Fibroblast of the conjunctiva (primary cell): ENCODE results near the gene WRNIP1.

Experiments
- DNase-seq: peaks from one replicate; pipeline ENCODE4 v3.0.0-alpha.2; 2010; ENCODE audit warnings: low read depth

WRNIP1 gene

DNA sequence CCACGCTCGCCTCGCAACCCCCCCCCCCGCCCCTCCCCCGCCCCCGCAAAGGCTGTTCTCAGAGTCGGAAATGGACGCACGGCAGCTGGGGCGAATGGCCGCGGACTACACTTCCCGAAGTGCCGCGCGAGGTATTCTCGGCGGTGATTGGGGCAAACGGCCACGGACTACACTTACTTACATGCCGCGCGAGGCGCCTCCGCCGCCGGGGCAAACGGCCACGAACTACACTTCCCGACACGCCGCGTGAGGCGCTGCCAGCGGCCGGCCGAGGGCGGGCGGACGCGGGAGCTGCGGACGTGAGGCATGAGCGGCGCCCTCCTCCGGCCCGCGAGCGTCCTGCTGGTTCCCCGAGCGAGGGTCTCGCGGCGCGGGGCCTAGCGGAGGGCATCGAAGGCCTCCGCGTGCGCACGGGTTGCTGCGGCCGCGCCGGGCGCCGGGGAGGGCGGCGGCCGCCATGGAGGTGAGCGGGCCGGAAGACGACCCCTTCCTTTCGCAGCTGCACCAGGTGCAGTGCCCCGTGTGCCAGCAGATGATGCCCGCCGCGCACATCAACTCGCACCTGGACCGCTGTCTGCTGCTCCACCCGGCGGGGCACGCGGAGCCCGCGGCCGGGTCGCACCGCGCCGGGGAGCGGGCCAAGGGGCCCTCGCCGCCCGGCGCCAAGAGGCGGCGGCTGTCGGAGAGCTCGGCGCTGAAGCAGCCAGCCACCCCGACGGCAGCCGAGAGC, at the start of gene WRNIP1:
Gene WRNIP1 (plus strand): TSS at position 228 of the 730 bp plus-strand sequence. CDS start 230 bp downstream, at position 458.
- DNase-seq: peak; percentile 98

DNA sequence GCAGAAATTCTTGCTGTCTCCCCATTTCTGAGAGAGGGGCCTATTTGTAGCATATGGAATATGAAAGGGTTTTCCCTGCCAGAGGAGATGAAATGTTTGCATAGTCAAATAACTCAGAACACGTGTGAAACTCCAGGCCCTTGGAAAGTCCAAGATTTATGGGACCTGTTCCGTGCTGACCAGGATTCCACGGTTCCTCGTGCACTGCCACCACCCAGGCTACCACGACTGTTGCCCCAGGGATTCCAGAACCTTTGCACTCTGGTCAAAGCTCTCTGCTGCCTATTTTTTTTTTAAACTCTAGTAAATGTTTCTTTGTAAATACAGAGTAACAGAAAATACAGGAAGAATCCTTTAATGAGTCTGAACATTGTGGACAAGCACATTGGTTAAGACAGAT, 49.5 kb upstream of the WRNIP1 start:
- no peak for DNase-seq

DNA sequence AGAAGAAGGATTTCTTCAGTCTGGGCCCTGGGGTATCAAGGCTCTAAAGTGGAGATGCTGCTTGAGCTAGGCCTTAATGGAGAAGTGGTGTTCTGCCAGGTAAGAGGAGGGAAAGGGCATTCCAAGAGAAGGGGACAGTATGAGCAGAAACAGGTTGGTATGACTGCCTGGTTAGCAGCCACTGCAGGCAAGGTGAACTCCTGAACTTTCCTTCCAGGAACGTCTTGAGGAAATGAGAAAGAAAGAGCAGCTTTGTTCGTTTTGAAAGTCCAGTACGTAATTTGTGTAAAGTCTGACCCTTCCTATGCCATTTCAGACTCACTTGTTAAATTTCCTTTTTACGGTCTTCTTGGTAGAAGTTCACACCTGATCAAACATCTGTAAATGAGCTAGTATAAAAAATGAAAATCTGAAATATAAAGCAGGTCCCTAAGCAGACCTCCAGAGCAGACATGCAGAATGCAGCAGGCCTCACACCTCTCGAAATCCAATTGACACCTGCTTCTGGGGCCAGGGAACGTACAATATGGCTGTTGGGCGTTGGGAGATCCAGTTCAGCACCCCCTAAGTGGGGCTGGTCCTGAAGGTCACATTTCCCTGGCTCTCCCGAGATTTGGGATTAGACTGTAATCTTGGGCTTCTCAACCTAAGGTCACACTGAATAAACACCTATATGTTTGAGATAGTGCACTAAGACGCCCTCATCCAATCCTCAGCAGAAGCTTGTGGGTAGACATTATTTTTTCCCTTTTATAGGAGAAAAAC, 48.1 kb upstream of the WRNIP1 start:
- no peak for DNase-seq

DNA sequence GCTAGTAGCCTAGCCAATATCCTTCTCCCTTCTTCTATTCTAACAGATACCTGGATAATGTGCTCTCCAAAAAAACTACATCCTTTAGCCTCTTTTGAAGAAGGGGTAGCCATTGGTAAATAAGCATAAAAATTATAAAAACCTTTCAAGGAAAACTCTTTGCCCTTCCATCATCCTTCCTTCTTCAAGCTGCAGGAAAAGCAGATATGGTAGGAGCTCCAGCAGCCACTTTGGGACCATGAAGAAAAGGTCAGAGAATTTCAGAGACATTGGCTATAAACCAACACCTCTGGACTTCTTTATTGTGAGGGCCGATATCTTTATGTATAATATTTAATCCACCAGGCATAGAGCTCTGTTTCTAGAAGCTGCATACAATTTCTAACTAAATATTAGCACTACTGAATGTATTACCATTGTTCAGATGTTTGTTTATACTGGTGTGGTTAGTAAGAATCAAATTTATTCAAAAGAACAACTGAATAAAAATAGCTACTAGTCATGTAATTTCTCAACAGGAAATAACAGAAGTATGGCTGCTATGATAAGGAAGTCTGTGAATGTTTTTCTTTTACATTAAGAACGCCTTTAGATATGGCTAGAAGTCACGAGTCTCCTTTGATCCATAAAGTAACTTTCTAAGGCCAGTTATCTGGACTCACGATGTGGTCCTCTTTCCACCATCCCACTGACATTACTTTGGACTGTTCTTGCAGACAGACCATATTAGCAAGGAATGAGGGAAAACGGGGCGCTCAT, 46.7 kb upstream of the WRNIP1 start:
- DNase-seq: no peak

DNA sequence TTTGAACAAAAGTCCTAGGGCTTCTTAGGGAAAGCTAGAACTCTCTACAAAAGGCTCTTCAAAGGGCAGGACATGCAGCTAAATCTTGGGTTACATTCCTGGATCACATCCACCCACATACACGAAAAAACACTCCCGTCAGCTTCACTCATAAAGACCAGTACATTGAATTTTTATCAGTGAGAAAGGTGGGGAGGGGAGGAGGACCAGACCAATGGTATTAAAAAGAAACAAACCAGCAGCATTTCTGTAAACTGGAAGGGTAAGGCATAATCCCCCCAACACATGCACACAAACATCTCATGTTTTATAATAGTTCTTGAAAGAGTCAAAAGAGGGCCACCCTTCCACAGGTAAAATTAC, 46.1 kb upstream of the WRNIP1 start:
- no peak for DNase-seq

DNA sequence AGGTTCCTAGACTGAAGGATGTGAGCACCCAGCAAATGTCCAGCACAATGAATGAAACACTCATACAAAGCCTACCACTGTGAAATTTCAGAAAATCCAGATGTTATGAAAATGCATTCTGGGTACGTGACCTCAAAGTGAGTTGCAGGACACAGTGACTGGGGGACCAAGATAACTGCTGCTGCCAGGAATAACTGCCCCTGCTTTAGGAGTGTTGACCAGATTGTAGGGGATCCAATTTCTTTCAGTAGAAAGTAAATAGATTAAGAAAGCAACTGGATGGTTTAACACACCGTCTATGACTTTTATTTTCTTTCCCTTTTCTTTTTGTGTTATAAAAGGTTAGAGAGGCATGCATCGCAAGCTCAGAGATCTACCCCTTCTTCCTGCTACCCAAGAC, 44.0 kb upstream of the WRNIP1 start:
- no peak for DNase-seq

DNA sequence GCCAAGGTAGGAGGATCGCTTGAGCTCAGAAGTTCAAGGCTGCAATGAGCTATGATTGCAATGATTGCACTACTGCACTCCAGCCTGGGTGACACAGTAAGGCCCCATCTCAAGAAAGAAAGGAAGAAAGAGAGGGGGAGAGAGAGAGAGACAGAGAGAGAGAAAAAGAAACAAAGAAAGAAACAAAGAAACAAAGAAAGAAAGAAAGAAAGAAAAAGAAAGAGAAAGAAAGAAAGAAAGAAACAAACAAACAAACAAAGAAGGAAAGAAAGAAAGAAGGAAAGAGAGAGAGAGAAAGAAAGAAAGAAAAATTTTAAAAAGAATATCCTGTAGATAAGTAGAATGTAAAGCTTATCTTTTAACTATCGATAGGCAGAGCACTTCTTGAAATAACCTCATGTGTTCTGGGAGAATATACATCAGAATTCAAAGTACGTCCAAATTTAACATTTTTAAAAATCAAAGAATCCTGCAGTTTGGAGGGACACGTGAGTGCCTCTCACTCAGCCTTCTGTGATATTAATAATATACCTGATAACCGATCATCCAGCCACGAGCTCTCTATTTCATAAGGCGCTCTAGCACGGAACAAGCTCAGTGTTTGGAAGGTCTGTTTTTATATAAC, 39.7 kb upstream of the WRNIP1 start:
- no peak for DNase-seq

DNA sequence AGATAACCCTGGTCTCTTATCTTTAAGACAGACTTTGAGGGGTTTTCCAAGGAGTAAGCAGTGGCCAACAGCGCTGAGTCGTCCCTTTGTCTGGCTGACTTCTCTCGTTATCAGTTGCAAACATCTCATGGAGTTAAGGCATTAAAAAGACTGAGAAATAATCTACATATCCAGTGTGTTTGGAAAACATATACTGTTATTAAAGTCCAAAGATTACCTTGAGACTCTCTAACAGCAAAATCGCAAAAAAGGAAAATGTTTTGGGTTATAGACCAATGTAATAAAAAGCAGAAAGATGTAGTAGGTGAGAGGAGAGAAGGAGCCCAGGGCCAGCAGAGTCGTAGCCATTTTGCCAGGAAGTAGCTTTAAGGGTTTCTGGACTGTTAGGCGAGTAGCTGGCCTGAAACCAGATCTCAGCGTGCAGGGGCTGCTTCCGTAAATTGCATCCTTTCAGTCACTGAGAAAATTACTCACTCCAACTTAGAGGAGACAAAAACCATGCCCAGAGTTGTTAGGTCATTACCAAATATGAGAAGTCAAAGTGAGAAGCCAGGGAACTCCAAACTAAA, 39.1 kb upstream of the WRNIP1 start:
- DNase-seq: peak; percentile 28

DNA sequence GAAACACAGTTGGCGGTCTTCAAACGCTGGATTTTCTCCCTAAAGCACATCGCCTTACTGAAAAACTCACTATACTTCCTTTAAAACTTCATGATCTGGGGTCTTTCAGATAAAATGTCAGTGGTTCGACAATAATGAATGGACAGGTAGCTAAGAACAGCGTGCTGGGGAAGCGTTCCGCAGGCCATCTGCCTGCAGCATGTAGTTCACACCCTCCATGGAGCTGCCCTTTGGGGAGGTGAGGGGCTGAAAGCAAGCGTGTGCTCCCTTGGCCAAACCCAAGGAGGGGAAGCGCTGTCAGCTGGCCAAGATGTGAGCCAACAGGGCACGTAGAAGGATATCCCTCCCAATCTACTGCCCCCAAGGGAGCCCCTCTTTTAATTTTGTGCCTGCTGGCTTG, 35.3 kb upstream of the WRNIP1 start:
- DNase-seq: no peak

DNA sequence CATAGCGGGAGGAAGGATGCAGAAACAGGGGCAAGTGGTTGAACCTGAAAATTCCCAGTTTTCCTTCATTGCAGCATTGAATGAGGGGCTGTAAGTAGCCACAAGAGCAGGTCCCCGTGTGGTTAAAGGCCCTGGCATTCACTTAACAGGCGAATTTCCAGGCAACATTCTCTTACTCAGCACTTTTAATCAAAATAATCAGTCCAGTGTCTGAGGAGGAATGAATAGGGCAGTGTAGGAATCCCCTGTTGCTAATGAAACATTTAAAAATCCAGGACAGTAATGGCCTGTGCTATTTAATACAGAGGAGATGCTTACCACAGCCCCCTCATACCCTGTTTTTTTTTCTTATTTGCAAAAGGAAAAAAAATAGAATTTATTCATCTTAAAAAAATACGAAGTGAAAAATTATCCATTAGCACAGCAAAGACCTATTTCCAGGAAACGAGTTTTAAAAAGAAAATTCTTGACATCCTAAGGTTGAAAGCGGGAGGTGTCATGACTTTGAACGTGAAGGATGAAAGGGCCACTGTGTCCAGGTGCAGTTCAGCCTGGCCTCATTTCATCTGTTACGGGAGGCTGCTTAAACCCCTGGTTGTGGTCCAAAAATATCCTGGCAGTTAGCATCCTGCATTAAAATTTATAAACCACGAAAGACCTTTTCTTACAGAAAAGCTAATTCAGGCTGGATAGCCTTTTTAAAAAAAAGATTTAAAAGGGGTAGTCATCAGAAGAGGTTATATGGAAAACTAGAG, 34.7 kb upstream of the WRNIP1 start:
- no peak for DNase-seq

DNA sequence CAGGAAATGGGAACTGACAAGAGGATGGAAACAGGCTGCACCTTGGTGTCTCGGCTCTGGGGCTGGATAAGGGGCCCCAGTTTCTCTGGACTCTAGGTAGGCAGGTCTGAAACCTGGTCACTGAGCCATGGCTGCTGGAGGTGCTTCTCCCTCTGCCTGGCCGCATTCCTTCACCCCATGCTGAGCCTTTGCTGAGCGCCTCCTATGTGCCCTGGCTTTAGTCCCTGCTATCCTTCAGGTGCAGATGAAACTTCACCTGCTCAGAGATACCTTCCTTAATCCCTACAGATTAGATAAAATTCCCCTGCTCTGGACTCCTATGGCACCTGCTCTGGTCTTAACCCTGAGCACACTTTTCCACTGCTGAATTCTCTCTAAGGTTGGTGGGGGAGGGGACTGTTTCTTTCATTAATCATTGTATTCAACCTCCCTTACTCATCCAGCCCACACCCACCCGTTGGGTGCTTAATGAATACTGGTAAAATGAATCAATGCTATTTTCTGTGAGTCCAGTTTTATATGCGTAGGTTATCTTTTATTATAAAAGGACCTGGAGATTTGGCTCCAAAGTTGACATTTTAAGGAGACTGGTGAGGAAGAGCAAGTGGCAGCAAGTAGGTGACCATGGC, 33.8 kb upstream of the WRNIP1 start:
- DNase-seq: no peak

DNA sequence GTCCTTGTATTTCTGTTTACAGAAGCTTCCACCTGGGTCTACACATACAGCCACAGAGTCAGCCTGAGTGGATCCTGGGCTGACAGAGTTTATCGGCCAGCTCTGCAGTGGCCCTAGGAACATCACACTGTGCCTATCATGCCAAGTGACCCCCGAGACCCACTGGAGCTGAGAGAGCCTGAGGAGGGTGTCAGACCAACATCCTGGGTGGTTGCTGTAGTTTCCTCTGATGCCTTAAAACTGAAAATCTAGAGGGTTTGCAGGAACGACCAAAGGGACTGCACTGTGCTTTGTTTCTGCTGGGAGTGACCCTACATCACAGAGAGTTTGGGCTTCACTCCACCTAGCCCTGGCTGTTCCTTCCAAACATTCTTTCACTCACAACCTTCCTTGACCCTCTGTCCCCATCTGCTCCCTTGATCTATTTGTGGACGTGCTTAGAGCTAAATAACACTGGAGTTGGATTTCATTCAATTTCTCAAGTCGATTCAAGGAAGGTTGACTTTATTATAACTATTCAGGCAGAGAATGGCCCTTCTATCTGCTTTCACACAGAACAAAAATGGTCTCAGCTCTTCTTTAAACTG, 32.6 kb upstream of the WRNIP1 start:
- peak; percentile 5 for DNase-seq

DNA sequence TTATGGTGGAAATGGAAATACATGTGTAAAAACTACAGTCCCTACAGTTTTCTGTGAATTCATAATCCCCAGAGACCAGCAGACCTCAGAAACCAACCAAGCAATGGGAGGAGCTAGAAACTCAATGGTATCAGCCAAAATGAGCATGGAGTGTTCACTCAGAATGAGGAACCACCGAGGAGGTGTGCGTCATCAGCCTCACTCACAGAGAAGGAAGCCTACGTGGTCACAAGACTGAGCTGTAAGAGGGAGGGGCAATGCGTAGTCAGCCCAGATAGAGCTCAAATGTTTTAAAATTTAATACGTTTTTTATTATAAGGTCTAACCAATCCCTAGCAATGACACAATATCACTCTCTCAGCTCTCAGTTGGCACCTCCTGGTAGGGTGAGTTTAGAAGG, 31.9 kb upstream of the WRNIP1 start:
- DNase-seq: no peak

DNA sequence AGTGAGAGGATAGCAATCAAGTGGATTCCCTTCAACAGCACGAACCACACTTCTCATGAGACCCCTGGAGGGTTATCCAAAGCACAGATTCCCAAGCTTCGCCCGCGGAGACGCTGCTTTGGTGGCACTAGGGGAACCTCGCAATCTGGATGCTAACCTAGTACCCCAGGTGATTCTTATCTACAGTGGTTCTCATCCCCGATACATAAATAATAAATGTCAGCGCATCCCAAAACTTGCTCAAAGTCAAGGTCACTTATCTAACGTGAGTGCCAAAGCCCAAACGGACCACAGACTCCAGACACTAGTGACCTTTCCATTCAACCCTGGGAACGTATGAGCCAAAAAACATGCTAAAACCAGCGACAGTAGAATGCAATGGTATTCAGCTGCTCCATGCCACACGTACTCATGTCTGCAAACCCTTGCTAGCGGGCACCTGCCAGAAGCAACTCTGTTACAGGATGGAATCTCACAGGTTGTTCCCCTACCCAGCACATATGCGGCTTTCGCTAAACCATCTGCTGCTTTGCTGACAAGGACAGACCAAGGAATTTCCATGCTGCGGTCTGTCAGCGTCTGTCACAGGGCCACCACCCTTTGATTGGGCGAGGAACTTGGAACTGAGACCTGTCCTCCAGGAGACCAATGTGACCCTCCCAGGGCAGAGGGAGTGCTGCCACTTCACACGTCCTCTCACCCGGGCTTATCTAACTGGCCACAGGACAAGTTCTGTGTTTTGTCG, 31.3 kb upstream of the WRNIP1 start:
- no peak for DNase-seq

DNA sequence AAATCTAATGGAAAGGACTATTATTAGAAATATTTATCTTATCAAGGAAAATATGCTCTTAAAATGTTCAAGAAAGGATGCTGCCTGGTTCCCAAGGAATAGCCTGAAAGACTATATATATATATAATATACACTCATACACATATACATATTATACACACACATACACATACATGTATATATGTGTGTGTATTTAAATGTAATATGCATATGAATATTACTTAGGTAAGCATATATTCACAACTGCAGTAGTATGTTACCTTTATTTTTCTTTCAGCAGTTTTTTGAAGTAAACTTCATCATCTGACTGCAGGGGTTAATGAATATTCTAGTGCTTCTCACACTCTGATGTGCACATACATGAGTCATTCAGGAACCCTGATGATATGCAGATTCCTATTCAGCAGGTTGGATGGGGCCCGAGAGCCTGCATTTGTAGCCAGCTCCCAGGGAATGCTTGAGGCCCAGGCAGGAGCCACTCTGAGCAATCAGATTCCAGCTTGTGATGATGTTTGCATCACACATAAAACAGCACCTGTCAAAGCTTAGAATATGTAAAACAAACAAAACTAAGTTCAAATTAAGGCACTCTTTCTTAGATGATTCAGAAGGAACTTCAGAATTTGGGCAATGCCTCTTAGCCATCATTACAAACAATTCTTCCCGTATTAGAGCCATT, 30.6 kb upstream of the WRNIP1 start:
- DNase-seq: no peak

DNA sequence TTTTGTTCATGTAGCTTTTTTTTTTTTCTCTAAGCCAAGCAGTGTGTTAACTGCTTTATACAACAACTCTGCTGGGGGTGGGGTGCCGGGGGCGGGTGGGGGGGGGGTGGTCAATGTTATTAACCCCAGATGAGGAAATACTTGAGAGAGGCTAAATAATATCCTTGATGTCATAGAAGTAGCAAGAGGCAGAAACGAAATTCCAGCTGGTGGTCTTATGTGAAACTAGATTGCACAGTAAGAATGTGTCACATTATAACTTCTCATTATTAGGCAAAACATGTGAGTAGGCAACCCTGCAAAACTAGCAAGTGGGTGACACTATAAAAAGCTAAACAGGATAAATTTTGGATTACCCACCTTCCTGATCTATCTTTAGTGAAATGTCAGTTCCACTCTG, 27.3 kb upstream of the WRNIP1 start:
- no peak for DNase-seq

DNA sequence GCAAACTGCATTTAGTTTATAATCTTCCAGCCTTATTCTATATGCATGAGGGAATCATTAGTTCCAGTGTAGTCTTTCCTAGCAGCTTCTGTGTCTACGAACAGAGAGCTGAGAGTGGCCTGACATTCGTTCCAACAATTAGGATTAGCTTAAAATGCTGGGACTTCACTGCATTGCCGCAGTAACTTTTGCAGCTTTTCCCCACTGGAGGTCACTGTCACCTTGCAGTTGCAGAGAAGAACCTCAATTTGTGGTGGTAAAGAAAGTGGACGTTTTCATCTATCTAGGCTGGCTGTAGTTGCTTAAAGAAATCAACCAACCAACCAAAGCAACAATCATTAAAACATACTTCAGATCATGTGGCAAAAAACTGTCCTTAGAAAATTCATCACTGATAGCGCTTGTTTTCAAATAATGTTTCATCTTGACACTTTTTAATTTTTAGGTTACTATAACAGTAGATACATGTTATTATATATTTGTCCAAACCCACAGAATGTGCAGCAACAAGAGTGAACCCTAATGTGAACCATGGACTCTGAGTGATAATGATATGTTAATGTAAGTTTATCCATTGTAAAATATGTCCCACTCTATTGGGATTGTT, 26.7 kb upstream of the WRNIP1 start:
- DNase-seq: peak; percentile 55

DNA sequence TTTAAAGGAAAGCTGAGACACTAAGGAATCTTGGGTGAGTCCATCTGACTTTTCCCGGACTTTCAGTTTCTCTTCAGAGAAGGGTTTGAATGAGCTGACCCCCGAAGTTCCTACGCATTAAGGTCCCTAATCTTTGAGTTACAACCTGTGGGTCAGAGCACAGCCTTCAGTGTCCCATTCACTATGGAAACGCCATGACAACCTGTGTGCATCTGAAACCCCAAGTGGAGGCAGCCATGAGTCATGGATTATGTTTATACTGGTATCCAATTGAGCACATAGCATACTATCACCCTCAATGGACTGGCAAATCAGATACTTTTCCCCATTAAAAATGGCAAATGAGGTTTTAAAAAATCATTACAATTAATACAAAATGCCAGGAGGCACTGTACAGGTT, 25.9 kb upstream of the WRNIP1 start:
- peak; percentile 18 for DNase-seq

DNA sequence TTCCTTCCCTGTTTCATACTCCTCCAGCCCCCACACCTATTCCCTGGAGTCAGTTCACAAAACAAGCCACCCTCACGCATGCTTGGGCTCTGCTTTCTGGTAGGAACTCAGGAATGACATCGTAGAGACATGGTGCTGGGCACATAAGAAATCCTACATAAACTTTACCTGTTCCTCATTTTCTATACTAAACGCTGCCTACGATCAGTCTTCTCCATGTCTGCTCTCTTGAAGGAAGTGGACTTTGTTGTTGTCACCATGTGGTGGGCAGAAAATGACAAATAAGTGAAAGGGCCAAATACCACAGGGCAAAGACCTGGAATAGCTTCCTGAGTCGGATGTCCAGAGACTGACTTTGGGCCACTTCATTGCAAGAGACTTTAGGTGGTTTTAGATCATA, 24.6 kb upstream of the WRNIP1 start:
- no peak for DNase-seq
